NOMO-1 treated with DMSO at 0.1 percent for 48 hours (cell line): ENCODE measurements around the gene TMEM163.
A peak's percentile ranks its signal among the peaks of the same experiment; 100 is the strongest.

ENCODE experiments used
- DNase-seq: peaks from one replicate; lab custom pipeline; 2025; ENCODE audit not compliant: unreplicated experiment; lab: John Stamatoyannopoulos, UW

The TMEM163 gene

DNA sequence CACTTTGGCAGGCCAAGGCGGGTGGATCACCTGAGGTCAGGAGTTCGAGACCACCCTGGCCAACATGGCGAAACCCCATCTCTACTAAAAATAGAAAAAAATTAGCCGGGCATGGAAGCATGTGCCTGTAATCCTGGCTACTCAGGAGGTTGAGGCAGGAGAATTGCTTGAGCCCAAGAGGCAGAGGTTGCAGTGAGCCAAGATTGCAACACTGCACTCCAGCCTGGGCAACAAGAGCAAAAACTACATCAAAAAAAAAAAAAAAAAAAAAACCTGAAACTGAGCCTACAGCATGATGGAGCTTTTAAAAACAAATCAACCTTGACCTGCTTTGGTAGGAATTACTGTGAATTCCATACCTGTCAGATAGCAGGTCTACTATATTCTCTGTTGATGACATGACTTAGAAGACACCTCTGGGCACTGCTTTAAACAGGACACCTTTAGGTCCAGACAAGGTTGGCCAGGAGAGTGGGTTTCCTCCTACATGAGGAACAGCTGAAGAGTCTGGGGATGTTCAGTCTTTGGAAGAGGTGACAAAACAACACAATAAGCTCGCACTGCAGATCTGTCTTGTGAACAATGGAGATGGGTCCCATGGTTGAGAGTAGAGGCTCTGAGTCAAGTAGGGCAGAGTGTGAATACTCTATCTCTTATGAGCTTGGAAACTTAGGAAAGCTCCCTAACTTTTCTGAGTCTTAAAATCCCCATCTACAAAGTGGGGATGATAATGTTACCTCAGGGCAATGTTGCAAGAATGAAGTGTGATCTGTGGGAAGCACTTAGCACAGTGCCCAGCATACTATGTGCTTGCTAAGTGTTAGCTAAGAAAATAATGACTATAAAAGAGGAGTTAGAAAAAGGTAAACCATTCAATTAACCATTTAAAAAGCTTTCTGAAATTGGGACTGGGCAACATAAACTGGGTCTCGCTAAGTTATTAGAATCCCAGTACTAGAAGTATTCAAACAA lies 25.2 kb downstream of the TMEM163 start:
- no peak for DNase-seq

DNA sequence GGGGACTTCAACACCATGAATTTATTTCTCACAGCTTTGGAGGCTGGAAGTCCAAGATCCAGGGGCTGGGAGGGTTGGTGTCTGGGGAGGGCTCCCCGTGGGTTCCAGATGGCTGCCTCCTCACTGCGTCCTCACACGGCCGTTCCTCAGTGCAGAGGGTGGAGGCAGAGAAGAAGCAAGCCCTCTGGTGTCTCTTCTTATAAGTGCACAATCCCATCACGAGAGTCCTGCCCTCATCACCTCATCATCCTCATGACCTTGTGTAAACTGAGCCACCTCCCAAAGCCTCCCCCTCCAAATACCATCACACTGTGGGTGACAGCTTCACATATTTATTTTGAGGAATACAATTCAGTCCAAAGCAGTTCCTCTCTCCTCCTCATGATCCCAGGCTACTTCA lies 26.3 kb downstream of the TMEM163 start:
- DNase-seq, result no peak

- DNase-seq, result no peak
These were observed 28.1 kb downstream of the TMEM163 start for GRCh38 chr2:134690629-134691215.

DNA sequence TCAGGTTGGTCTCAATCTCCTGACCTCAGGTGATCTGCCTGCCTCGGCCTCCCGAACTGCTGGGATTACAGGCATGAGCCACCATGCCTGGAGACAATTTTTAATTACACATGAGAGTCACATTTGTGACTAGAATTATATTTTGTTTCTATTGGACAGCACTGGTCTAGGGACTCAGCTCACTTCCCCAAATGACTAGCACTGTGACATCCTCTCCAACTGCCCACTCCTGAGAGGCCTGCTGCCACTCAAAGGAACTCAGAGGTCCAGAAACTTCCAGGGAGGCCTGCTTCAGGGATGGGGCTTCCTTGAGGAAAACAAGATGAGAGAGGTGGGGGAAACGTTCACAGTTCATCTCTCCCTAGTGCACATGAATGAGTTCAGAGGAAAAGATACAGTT lies 29.5 kb downstream of the TMEM163 start:
- DNase-seq, result peak; percentile 28

- no peak for DNase-seq
These were observed 32.8 kb downstream of the TMEM163 start for GRCh38 chr2:134685967-134686366.

- DNase-seq, result peak; percentile 47
These were observed 35.2 kb downstream of the TMEM163 start for GRCh38 chr2:134683561-134684112.

- no peak for DNase-seq
These were observed 36.1 kb downstream of the TMEM163 start for GRCh38 chr2:134682726-134683125.

- DNase-seq, result no peak
These were observed 37.6 kb downstream of the TMEM163 start for GRCh38 chr2:134681201-134681600.

GRCh38 chr2:134679745-134680144 lies 39.1 kb downstream of the TMEM163 start:
- peak; percentile 78 for DNase-seq

DNA sequence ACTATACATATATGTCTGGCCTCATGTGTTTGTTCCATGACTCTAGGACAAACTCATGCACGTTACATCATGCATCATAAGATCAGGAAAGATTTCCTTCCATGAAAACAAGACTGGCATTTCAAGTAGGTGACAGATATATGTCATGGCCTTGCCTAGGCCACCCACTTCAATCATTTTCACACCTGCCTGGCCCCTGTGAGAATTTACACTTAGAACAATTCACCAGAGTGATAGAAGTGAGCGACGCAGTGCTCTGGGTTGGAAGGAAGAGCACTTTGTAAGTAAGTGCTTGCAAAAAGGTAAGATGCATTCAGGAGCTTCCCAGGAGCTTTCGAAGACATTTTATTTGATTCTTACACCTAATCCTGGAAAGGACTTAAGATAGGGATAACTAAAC lies 39.5 kb downstream of the TMEM163 start:
- DNase-seq, result no peak

- DNase-seq, result no peak
These were observed 40.7 kb downstream of the TMEM163 start for GRCh38 chr2:134677856-134678756.

GRCh38 chr2:134676960-134677359 lies 41.8 kb downstream of the TMEM163 start:
- DNase-seq, result no peak

DNA sequence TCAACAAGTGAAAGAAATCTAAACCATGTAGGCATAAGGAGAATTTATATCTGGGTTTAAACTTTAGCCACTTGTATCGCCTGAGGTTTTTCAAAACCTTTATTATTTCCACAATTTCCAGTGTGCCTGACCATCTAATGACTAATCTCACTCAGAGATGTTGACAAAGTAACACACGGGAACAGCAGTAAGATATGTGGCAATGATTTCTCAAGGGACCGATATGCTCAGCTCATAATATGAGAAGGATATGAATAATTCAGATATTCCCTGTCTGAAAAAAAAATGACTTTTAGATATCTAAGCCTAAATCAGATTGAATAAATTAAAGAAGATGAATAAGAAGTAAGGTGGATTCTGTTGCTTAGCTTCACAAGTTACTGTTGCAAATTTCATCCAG lies 43.5 kb downstream of the TMEM163 start:
- peak; percentile 33 for DNase-seq

DNA sequence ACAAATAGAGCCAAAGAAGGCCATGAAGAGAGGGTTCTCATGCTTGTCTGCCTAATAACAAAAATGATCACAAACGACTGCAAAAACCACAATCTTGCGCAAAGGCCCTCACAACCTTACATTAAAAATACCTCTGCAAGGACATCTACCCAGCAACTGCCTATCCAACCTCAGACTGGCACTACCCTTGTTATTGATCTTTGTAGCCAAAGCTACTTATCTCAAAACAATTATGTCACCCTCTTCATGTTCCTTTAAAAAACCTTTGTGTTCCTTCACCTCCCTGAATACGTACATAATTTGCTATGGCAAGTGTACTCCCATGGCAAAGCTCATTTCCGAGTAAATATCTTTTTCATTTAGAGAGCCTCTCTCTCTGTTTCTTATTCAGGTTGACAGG lies 44.1 kb downstream of the TMEM163 start:
- DNase-seq, result peak; percentile 76

DNA sequence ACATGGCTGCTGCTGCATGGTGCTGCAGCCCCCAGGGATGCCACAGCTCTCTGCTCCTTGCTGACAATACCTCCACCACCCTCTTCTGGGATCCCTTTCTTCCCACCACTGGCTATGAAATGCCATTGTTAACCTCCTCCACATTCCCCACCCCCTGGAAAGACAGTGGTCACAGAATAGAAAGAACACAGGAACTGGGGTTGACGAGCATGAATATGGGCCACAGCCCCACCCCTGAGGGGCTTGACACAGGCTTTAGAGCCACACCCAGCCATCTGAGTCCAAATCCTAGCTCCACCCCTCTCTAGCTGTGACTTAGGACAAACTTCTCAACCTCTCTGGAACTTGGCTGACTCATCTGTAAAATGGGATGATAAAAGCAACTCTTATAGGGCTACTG lies 47.3 kb downstream of the TMEM163 start:
- no peak for DNase-seq

GRCh38 chr2:134670955-134671354 lies 47.8 kb downstream of the TMEM163 start:
- DNase-seq, result no peak

GRCh38 chr2:134669731-134670669 lies 48.8 kb downstream of the TMEM163 start:
- DNase-seq, result peak; percentile 64

GRCh38 chr2:134668821-134669220 lies 50.0 kb downstream of the TMEM163 start:
- no peak for DNase-seq

- DNase-seq, result no peak
These were observed 51.3 kb downstream of the TMEM163 start for GRCh38 chr2:134667541-134667940.

- DNase-seq, result no peak
These were observed 51.7 kb downstream of the TMEM163 start for GRCh38 chr2:134667081-134667480.
